Upper lobe of left lung (tissue), 4 donors: ENCODE measurements around the gene IL13.

ENCODE experiments used
- POLR2A ChIP-seq, 4 donors: fragments of 450-650 bp; IDR thresholded peaks; one replicate each; pipeline ENCODE4 v1.5.1; 2016 to 2017; ENCODE audit warnings: antibody characterized with exemption in 4 of 4, mild to moderate bottlenecking in 2 of 4
- TF ChIP-seq, protein P1 (sequence below), 6 experiments: fragments of 450-650 bp in 4 of 6; fragments of 200-600 bp in 2 of 6; sonication (generic) in 2 of 6; IDR thresholded peaks; one replicate each; pipeline ENCODE4 v1.5.1; 2016 to 2019; ENCODE audit warnings: antibody characterized with exemption in 6 of 6

DNA sequence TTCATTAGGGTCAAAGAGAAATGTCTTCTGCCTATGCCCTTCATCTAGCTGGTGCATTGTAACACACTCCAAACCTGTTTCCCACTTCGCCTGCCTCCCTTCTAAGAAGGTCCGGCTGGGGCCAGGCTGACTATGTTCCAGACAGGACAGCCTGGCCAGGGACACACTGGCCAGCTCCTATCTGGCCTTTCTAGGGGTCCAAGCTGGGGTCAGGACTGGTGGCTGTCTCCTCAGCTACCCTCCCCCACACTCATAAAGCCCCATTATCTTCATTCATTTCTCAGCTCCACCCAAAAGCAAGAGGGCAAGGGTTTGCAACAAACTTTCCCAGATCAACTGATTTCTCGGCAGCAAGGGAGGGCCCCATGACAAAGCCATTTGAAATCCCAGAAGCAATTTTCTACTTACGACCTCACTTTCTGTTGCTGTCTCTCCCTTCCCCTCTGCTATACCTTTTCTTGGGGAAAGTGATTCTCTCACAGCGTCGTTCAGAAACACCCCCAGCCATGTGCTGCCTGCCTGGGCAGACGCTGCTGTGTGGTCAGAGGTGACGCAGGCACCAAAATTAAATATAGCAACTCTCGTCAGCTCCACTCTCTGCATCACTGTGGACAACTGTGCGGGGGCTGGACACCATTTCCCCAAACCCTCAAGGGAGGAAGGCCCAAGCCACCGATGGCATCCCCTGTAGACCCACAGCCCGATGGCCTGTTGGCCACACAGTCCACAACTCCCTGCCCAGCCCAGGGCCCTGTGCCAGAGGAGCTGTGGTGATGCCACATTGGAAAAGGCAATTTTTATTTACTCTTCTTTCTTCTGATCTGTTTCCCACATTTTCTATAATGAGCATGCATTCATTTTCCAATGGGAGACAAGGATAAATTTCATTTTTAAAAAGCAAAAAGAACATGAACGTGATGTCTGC lies 6.1 kb downstream of the IL13 start:
- TF ChIP-seq, protein P1, sequence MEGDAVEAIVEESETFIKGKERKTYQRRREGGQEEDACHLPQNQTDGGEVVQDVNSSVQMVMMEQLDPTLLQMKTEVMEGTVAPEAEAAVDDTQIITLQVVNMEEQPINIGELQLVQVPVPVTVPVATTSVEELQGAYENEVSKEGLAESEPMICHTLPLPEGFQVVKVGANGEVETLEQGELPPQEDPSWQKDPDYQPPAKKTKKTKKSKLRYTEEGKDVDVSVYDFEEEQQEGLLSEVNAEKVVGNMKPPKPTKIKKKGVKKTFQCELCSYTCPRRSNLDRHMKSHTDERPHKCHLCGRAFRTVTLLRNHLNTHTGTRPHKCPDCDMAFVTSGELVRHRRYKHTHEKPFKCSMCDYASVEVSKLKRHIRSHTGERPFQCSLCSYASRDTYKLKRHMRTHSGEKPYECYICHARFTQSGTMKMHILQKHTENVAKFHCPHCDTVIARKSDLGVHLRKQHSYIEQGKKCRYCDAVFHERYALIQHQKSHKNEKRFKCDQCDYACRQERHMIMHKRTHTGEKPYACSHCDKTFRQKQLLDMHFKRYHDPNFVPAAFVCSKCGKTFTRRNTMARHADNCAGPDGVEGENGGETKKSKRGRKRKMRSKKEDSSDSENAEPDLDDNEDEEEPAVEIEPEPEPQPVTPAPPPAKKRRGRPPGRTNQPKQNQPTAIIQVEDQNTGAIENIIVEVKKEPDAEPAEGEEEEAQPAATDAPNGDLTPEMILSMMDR (IDR thresholded peaks at IDR 0.05), result no peak
- TF ChIP-seq POLR2A (IDR thresholded peaks at IDR 0.05), result no peak
